ENCODE results near the gene AMPD1. TPM values are rescaled to one million over a fixed set of nuclear protein-coding genes. Genes with fewer than 3 reads are reported as not detected.

AMPD1 gene
- total RNA-seq, 1 experiment from 2014 or later, result not detected

GRCh38 chr1:114737314-114737849 is 42.0 kb upstream of the AMPD1 start:
- Mint-ChIP-seq H3K27me3 (ENCODE audit: insufficient read depth, unreplicated experiment) (no peaks in the 10 kb centered on the region), H3K4me1 (ENCODE audit: insufficient read depth, unreplicated experiment) (peaks cover 17% of the 10 kb centered on the region), H3K4me3 (ENCODE audit: unreplicated experiment) (no peak overlapping the region), H3K27ac (ENCODE audit: low read depth, unreplicated experiment) (no peak overlapping the region), H3K36me3 (ENCODE audit: insufficient read depth, unreplicated experiment) (peaks cover 87% of the 10 kb centered on the region), H3K9me3 (ENCODE audit: unreplicated experiment) (no peaks in the 10 kb centered on the region)
- ChIA-PET CTCF (no interaction called here), POLR2A (interaction anchor here (1.9 kb wide), 1 partner anchor 9 kb away, joined by 7 read pairs; no protein-coding TSS in a partner anchor)
- DNase-seq (ENCODE audit: unreplicated experiment), result no peak
- intact Hi-C loops (cut with micrococcal nuclease), result no loop called here
- no TSS peak for BruUV-seq (replicated peaks)
- TF ChIP-seq CTCF (IDR thresholded peaks at IDR 0.05; ENCODE audit: unreplicated experiment), result no peak

- Mint-ChIP-seq H3K4me1 (ENCODE audit: insufficient read depth, unreplicated experiment) (peaks cover 10% of the 10 kb centered on the region), H3K9me3 (ENCODE audit: unreplicated experiment) (no peaks in the 10 kb centered on the region), H3K27me3 (ENCODE audit: insufficient read depth, unreplicated experiment) (no peaks in the 10 kb centered on the region), H3K36me3 (ENCODE audit: insufficient read depth, unreplicated experiment) (peaks cover 94% of the 10 kb centered on the region), H3K27ac (ENCODE audit: low read depth, unreplicated experiment) (peak overlapping the region; percentile 47), H3K4me3 (ENCODE audit: unreplicated experiment) (no peak overlapping the region)
- ChIA-PET POLR2A (no interaction called here), CTCF (no interaction called here)
- BruUV-seq (replicated peaks), result no TSS peak
- DNase-seq (ENCODE audit: unreplicated experiment), result no peak
- TF ChIP-seq CTCF (IDR thresholded peaks at IDR 0.05; ENCODE audit: unreplicated experiment), result no peak
- intact Hi-C loops (cut with micrococcal nuclease), result no loop called here
Measured at GRCh38 chr1:114735479-114735878, 40.1 kb upstream of the AMPD1 start.

- BruUV-seq (replicated peaks), result no TSS peak
- DNase-seq (ENCODE audit: unreplicated experiment), result no peak
- ChIA-PET CTCF (interaction anchor here (0.7 kb wide), 1 partner anchor 104 kb away, joined by 3 read pairs; no protein-coding TSS in a partner anchor), POLR2A (no interaction called here)
- intact Hi-C loops (cut with micrococcal nuclease), result no loop called here
- no peaks in the 10 kb centered on the region for H3K27me3 Mint-ChIP-seq (ENCODE audit: insufficient read depth, unreplicated experiment)
- no peak for TF ChIP-seq CTCF (IDR thresholded peaks at IDR 0.05; ENCODE audit: unreplicated experiment)
- no peak overlapping the region for H3K4me3 Mint-ChIP-seq (ENCODE audit: unreplicated experiment)
- no peaks in the 10 kb centered on the region for H3K9me3 Mint-ChIP-seq (ENCODE audit: unreplicated experiment)
- no peak overlapping the region for H3K27ac Mint-ChIP-seq (ENCODE audit: low read depth, unreplicated experiment)
- no peaks in the 10 kb centered on the region for H3K4me1 Mint-ChIP-seq (ENCODE audit: insufficient read depth, unreplicated experiment)
- H3K36me3 Mint-ChIP-seq (ENCODE audit: insufficient read depth, unreplicated experiment), result peaks cover 97% of the 10 kb centered on the region
Measured at GRCh38 chr1:114729782-114730181, 34.4 kb upstream of the AMPD1 start.

- DNase-seq (ENCODE audit: unreplicated experiment), result no peak
- BruUV-seq (replicated peaks), result no TSS peak
- ChIA-PET CTCF (interaction anchor here (0.9 kb wide), 1 partner anchor 381 kb away, joined by 3 read pairs; no protein-coding TSS in a partner anchor), POLR2A (interaction anchor here (0.9 to 1.1 kb wide), 2 partner anchors 9 to 11 kb away, joined by 4 to 7 read pairs; no protein-coding TSS in a partner anchor)
- Mint-ChIP-seq H3K27me3 (ENCODE audit: insufficient read depth, unreplicated experiment) (no peaks in the 10 kb centered on the region), H3K4me1 (ENCODE audit: insufficient read depth, unreplicated experiment) (no peaks in the 10 kb centered on the region), H3K36me3 (ENCODE audit: insufficient read depth, unreplicated experiment) (peaks cover 97% of the 10 kb centered on the region), H3K27ac (ENCODE audit: low read depth, unreplicated experiment) (no peak overlapping the region), H3K9me3 (ENCODE audit: unreplicated experiment) (no peaks in the 10 kb centered on the region), H3K4me3 (ENCODE audit: unreplicated experiment) (no peak overlapping the region)
- no peak for TF ChIP-seq CTCF (IDR thresholded peaks at IDR 0.05; ENCODE audit: unreplicated experiment)
- intact Hi-C loops (cut with micrococcal nuclease), result no loop called here
Measured at GRCh38 chr1:114728553-114728952, 33.2 kb upstream of the AMPD1 start.
